Measurements from ENCODE around the gene CMTM4.
"Not testable (repeated sequence)": the region's sequence is repeated elsewhere in the genome, so short reads cannot be mapped to it uniquely, and the experiment has no call there.

Gene CMTM4

DNA sequence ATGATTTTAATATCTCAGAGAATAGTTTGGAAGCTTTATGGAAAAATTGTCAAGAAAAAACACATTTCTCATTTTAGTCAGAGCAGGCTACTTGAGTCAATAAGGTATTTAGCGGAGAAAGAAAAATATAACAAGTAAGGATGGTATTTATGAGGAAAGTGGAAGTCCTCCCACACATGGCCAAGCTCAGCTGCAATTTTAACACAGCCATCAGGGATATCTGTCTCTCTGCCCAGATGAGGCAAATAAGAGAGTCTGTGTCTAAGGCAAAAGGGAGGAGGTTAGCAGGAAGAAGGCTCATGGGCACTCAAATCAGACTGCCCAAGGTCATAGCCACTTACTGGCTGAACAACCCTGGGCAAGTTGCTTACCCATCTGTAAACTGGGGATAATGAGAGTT is 122.5 kb downstream of the CMTM4 start:
- TF ChIP-seq CSDC2 (CRISPR knock-in tag; IDR thresholded peaks at IDR 0.05) = no peak
- TF ChIP-seq TCF4 (CRISPR knock-in tag; IDR thresholded peaks at IDR 0.05; ENCODE audit: borderline replicate concordance) = no peak
- TF ChIP-seq, protein P1, sequence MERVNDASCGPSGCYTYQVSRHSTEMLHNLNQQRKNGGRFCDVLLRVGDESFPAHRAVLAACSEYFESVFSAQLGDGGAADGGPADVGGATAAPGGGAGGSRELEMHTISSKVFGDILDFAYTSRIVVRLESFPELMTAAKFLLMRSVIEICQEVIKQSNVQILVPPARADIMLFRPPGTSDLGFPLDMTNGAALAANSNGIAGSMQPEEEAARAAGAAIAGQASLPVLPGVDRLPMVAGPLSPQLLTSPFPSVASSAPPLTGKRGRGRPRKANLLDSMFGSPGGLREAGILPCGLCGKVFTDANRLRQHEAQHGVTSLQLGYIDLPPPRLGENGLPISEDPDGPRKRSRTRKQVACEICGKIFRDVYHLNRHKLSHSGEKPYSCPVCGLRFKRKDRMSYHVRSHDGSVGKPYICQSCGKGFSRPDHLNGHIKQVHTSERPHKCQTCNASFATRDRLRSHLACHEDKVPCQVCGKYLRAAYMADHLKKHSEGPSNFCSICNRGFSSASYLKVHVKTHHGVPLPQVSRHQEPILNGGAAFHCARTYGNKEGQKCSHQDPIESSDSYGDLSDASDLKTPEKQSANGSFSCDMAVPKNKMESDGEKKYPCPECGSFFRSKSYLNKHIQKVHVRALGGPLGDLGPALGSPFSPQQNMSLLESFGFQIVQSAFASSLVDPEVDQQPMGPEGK (CRISPR knock-in tag; IDR thresholded peaks at IDR 0.05; ENCODE audit: borderline replicate concordance) = no peak
- TF ChIP-seq ZFP30 (CRISPR knock-in tag; IDR thresholded peaks at IDR 0.05) = no peak
- no peak for TF ChIP-seq ZNF565 (CRISPR knock-in tag; conservative IDR thresholded peaks at IDR 0.05; ENCODE audit: low read depth)
- no peak for TF ChIP-seq PPARA (CRISPR knock-in tag; IDR thresholded peaks at IDR 0.05; ENCODE audit: borderline replicate concordance)
- TF ChIP-seq TOX (CRISPR knock-in tag; IDR thresholded peaks at IDR 0.05; ENCODE audit: borderline replicate concordance) = no peak
- TF ChIP-seq, protein P2, sequence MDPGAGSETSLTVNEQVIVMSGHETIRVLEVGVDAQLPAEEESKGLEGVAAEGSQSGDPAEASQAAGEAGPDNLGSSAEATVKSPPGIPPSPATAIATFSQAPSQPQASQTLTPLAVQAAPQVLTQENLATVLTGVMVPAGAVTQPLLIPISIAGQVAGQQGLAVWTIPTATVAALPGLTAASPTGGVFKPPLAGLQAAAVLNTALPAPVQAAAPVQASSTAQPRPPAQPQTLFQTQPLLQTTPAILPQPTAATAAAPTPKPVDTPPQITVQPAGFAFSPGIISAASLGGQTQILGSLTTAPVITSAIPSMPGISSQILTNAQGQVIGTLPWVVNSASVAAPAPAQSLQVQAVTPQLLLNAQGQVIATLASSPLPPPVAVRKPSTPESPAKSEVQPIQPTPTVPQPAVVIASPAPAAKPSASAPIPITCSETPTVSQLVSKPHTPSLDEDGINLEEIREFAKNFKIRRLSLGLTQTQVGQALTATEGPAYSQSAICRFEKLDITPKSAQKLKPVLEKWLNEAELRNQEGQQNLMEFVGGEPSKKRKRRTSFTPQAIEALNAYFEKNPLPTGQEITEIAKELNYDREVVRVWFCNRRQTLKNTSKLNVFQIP (CRISPR knock-in tag; IDR thresholded peaks at IDR 0.05; ENCODE audit: borderline replicate concordance, low read depth) = no peak
- no peak for TF ChIP-seq ESRRG (CRISPR knock-in tag; IDR thresholded peaks at IDR 0.05)
- no peak for ATAC-seq

DNA sequence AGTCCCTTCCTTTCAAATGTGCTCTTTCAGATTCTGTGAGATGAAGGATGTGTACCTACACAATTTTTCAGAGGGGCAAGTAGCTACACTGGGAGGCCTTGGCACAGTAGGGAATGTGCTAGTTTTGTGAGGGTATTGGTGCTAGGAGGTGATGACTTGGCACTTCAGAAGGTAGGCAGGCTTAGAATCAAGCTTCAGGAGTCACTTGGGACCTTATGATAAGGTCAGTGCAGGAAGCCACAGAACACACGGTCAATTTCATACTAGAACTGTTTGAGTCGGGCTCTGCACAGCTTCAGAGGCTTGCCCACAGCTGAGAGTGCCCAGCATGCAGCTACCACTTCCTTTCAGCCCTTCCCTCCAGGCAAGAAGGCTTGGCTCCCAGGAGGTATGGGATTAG is 124.2 kb downstream of the CMTM4 start:
- TF ChIP-seq ESRRG (CRISPR knock-in tag; IDR thresholded peaks at IDR 0.05) = no peak
- TF ChIP-seq PPARA (CRISPR knock-in tag; IDR thresholded peaks at IDR 0.05; ENCODE audit: borderline replicate concordance) = no peak
- no peak for TF ChIP-seq ZNF8 (CRISPR knock-in tag; IDR thresholded peaks at IDR 0.05)
- TF ChIP-seq, protein P3, sequence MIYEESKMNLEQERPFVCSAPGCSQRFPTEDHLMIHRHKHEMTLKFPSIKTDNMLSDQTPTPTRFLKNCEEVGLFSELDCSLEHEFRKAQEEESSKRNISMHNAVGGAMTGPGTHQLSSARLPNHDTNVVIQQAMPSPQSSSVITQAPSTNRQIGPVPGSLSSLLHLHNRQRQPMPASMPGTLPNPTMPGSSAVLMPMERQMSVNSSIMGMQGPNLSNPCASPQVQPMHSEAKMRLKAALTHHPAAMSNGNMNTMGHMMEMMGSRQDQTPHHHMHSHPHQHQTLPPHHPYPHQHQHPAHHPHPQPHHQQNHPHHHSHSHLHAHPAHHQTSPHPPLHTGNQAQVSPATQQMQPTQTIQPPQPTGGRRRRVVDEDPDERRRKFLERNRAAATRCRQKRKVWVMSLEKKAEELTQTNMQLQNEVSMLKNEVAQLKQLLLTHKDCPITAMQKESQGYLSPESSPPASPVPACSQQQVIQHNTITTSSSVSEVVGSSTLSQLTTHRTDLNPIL (CRISPR knock-in tag; IDR thresholded peaks at IDR 0.05; ENCODE audit: low read depth) = no peak
- TF ChIP-seq ARNTL (CRISPR knock-in tag; IDR thresholded peaks at IDR 0.05; ENCODE audit: borderline replicate concordance, low read depth) = no peak
- no peak for TF ChIP-seq ZNF565 (CRISPR knock-in tag; conservative IDR thresholded peaks at IDR 0.05; ENCODE audit: low read depth)
- no peak for TF ChIP-seq BACH2 (CRISPR knock-in tag; IDR thresholded peaks at IDR 0.05; ENCODE audit: borderline replicate concordance)
- TF ChIP-seq TOX (CRISPR knock-in tag; IDR thresholded peaks at IDR 0.05; ENCODE audit: borderline replicate concordance) = no peak
- ATAC-seq = no peak

DNA sequence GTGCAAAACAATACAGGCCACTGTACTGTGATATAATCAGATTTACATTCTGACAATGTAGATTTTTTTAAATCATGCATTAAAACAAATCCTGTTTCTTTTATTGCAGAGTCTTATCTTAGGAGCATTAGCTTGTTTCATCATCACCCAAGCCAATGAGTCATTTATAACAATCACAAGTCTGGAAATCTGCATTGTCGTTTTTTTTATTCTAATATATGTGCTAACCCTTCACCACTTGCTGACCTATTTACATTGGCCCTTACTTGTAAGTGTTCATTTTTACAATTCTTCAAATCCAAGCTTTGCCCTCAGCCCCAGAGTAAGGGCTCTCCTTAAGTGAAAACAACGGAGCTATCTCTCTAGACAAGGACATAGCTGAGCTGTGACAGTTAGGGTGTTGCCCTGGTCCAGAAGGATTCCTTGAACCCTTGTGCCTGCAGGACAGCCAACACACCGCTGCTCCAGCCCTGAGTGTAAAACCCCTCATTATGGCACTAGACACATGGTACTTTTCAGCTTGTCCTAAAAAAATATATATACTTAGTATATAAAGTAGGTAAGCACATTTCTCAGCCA is 126.6 kb downstream of the CMTM4 start:
- no peak for TF ChIP-seq ARNTL (CRISPR knock-in tag; IDR thresholded peaks at IDR 0.05; ENCODE audit: borderline replicate concordance, low read depth)
- TF ChIP-seq ISL1 (CRISPR knock-in tag; IDR thresholded peaks at IDR 0.05) = peak; percentile 69

DNA sequence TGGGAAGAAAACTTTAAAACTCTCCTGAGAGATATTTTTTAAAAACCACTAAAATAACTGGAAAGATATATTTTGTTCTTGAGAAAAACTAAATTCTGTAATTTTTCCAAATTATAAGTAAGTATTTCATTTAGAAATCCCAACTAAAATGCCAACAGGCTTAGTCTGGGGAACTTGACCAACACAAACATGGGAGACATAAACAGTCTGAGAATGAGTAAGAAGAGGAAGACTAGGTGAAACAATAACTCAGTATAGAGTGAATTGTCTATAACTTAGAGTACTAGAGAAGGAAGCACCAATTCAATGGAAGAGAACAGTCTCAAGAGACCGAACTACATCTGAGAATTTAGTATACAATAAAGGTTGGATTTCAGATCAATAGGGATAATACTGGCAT is 127.4 kb downstream of the CMTM4 start:
- no peak for ATAC-seq
- TF ChIP-seq ZNF565 (CRISPR knock-in tag; conservative IDR thresholded peaks at IDR 0.05; ENCODE audit: low read depth) (no peak), ZC3H10 (CRISPR knock-in tag; IDR thresholded peaks at IDR 0.05) (no peak), ZFP30 (CRISPR knock-in tag; IDR thresholded peaks at IDR 0.05) (no peak)

More for the DNA sequence above, 126.6 kb downstream of the CMTM4 start:
- peak; percentile 34 for ATAC-seq

DNA sequence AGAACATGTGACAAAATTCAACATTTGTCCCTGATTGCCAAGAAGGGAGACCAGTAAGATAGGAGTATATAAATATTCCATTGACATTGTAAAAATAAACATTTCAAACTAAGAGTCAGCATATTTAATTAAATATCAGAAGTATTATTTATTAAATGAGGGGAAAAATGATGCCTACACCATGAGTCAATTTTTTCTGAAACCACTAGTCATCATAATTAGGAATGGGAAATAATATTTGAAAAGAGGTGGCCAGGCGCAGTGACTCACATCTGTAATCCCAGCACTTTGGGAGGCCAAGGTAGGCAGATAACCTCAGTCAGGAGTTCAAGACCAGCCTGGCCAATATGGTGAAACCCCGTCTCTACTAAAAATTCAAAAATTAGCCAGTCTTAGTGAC is 128.2 kb downstream of the CMTM4 start:
- ATAC-seq = no peak
- TF ChIP-seq ISL1 (CRISPR knock-in tag; IDR thresholded peaks at IDR 0.05) (no peak), PPARA (CRISPR knock-in tag; IDR thresholded peaks at IDR 0.05; ENCODE audit: borderline replicate concordance) (no peak), CSDC2 (CRISPR knock-in tag; IDR thresholded peaks at IDR 0.05) (no peak), RARB (CRISPR knock-in tag; IDR thresholded peaks at IDR 0.05) (no peak), GLIS3 (CRISPR knock-in tag; IDR thresholded peaks at IDR 0.05) (no peak), SNAI2 (CRISPR knock-in tag; IDR thresholded peaks at IDR 0.05) (no peak), ZFP30 (CRISPR knock-in tag; IDR thresholded peaks at IDR 0.05) (no peak), ARNTL (CRISPR knock-in tag; IDR thresholded peaks at IDR 0.05; ENCODE audit: borderline replicate concordance, low read depth) (no peak), BACH2 (CRISPR knock-in tag; IDR thresholded peaks at IDR 0.05; ENCODE audit: borderline replicate concordance) (no peak), TOX (CRISPR knock-in tag; IDR thresholded peaks at IDR 0.05; ENCODE audit: borderline replicate concordance) (no peak), OSR1 (CRISPR knock-in tag; IDR thresholded peaks at IDR 0.05) (no peak), ESRRG (CRISPR knock-in tag; IDR thresholded peaks at IDR 0.05) (no peak), ZNF8 (CRISPR knock-in tag; IDR thresholded peaks at IDR 0.05) (no peak), TCF4 (CRISPR knock-in tag; IDR thresholded peaks at IDR 0.05; ENCODE audit: borderline replicate concordance) (no peak), ZNF70 (CRISPR knock-in tag; IDR thresholded peaks at IDR 0.05) (no peak), ZFP3 (CRISPR knock-in tag; IDR thresholded peaks at IDR 0.05) (no peak), ZC3H10 (CRISPR knock-in tag; IDR thresholded peaks at IDR 0.05) (no peak)
- TF ChIP-seq, protein P3 (CRISPR knock-in tag; IDR thresholded peaks at IDR 0.05; ENCODE audit: low read depth) = no peak
- TF ChIP-seq, protein P4, sequence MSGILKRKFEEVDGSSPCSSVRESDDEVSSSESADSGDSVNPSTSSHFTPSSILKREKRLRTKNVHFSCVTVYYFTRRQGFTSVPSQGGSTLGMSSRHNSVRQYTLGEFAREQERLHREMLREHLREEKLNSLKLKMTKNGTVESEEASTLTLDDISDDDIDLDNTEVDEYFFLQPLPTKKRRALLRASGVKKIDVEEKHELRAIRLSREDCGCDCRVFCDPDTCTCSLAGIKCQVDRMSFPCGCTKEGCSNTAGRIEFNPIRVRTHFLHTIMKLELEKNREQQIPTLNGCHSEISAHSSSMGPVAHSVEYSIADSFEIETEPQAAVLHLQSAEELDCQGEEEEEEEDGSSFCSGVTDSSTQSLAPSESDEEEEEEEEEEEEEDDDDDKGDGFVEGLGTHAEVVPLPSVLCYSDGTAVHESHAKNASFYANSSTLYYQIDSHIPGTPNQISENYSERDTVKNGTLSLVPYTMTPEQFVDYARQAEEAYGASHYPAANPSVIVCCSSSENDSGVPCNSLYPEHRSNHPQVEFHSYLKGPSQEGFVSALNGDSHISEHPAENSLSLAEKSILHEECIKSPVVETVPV (CRISPR knock-in tag; IDR thresholded peaks at IDR 0.05) = no peak
- TF ChIP-seq, protein P2 (CRISPR knock-in tag; IDR thresholded peaks at IDR 0.05; ENCODE audit: borderline replicate concordance, low read depth) = no peak

DNA sequence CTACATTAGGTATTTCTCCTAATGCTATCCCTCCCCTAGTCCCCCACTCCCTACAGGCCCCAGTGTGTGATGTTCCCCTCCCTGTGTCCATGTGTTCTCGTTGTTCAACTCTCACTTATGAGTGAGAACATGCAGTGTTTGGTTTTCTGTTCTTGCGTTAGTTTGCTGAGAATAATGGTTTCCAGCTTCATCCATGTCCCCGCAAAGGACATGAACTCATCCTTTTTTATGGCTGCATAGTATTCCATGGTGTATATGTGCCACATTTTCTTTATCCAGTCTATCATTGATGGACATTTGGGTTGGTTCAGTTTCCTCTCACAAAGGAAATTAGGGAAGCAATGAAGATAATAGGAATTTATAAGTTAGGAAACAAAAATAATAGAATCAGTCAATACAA is 129.3 kb downstream of the CMTM4 start:
- not testable (repeated sequence) for ATAC-seq
